HG02973 (cell line): ENCODE data around the gene SPDYE18.
"Not testable (repeated sequence)": the region's sequence is repeated elsewhere in the genome, so short reads cannot be mapped to it uniquely, and the experiment has no call there.

Experiments used
- ATAC-seq: cut with Tn5 transposase; IDR thresholded peaks from one replicate; pipeline ENCODE4 v1.9.1; 2021; ENCODE audit warnings: moderate library complexity; ENCODE audit not compliant: unreplicated experiment

SPDYE18 gene

DNA sequence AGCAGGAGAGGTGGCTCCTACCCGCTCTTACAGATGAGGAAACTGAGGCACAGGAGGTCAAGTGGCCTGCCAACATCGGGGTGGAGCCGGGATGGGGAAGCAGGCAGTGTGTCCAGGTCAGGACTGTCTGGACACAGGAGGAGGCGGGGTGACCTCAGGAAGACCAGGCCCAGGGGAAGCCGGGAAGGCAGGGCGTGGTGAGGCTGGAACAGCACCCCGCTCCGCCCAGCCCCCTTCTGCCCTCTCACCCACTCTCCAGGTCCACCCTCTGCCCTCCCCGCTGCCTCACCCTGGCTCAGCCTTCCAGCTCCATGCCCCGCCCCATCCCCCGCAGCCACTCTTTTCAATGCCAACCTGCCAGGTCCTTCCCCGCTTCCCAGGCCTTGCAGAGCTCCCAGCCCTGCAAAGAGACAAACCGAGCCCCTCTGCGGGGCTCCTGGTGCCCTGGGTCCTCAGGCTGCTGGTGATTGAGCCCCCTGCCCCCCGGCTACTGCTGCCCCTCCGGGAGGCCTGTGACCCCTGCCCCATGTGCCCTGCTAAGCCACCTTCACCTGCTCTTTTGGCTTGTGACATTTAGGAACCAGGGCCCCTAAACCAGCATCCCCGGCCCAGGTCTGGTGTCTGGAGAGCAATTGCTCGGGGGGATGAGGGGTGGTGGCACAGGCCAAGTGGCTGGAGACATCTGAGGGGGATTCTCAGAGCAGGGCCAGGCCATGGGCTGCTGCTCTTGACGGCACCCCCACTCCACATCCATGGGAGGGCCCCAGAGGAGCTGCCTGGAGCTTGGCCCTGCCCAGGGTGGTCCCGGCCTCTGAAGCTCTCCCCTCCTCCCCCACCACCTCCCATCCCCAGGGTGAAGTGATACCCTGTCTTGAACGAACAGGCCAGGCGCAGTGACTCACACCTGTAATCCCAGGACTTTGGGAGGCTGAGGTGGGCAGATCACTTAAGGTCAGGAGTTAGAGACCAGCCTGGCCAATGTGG, 55.9 kb downstream of the SPDYE18 start:
- not testable (repeated sequence) for ATAC-seq

DNA sequence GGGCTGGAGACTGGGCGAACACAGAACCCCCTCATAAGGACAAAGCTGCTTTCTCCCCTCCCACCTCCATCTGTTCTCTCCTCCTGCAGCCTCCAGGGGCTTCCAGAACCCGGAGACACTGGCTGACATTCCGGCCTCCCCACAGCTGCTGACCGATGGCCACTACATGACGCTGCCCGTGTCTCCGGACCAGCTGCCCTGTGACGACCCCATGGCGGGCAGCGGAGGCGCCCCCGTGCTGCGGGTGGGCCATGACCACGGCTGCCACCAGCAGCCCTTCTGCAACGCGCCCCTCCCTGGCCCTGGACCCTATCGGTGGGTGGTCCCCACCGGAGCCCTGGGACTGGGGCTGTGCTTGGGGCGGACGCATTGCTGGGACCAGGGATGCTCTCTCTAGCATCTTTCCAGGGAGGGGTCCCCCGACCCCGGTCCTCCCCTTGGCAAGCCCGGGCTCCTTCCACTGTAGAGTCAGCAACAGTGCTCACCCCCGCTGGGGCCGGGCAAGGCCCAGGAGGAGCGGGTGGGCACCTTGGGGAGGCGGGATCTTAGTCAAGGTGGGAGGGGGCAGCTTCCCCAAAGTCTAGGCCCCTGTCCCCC, 56.8 kb downstream of the SPDYE18 start:
- ATAC-seq: not testable (repeated sequence)

- not testable (repeated sequence) for ATAC-seq
Measured at GRCh38 chr7:77004151-77004550, 58.2 kb downstream of the SPDYE18 start.

GRCh38 chr7:77003241-77003640, 59.1 kb downstream of the SPDYE18 start:
- not testable (repeated sequence) for ATAC-seq

GRCh38 chr7:77002678-77003233, 59.6 kb downstream of the SPDYE18 start:
- not testable (repeated sequence) for ATAC-seq

GRCh38 chr7:77002104-77002503, 60.3 kb downstream of the SPDYE18 start:
- not testable (repeated sequence) for ATAC-seq
